Mucosa of gallbladder (tissue), 1 donor: ENCODE results near the gene HDAC4. TPM values are rescaled to one million over a fixed set of nuclear protein-coding genes. Genes with fewer than 3 reads are reported as not detected.

ENCODE experiments used
- DNase-seq: peaks from one replicate; pipeline ENCODE4 v3.0.0-alpha.2; 2020; ENCODE audit warnings: low spot score
- total RNA-seq: library from RNA; stranded (reverse); gene quantifications from one replicate; pipeline ENCODE4 v1.2.1, GENCODE V29; 2021
- donor health status: DM: no; HTN: no; CAD: no.

The HDAC4 gene
- total RNA-seq, 1 donor from 2014 or later: 103 TPM

DNA sequence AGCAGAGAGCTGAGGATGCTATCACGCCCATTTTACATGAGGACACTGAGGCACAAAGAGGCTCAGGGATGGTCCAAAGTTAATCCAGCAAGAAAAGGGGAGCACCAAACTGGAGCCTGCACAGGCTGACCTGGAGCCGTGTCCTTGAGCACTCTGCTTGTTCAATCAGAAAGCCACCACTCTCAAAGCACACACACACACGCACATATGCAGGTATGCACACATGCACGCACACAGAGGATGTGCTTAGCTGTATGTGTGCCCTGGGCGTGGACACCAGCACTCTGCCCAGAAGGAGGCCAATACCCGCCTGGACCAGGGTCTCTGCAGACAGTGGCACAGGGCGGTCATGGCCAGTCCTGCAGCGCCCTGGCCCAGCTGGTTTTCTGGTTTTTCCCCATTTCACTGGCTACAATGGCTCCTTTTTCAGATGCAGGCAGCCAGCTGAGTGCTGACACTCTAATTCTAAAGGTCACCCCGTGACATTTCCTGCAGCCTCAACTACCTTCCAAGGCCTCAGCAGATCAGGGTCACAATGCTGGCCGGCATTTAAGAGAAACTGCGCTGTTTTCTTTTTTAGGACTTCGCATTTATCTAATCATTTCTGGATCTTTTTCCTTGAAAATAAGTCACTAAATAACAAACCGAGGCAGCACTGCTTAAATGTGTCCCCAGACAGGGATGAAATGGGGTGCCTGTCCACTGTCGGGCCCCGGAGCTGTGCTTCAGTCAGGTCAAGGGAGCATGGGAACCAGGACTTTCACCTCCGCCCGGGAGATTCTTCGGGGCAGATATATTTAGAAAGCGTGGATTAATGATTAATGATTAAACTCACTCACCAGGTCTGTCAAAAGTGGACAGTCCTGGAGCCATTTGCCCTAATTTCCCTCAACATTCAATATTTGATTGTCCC, 104.5 kb downstream of the HDAC4 start:
- no peak for DNase-seq

DNA sequence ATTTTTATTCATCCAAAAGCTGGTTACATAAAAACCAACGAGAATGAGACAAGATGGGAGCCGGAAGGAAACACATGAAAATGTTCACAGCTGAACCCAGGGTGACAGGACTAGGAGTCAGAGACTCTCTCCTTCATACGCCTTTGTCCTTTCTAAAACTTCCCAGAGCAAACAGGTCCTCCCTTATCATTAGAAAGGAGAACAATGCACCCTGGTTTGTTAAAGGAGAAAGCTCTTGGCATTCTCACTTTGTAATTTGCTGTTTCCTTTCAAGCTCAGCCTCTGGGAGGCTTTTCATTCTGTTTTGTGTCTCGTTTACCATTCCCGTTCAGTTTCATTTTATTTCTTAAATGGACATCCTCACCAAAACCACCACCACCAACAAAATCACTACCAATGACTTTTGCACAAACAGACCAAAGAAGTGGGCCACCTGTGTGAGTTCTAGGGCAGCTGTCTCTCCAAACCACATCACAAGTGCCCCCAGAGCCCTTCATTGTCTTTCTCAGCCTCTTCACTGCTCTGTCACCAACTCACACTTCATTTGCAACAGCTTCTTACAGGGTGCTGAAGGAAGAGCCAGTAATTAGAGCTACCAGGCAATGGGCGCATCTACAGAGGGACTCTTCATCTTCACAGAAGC, 105.3 kb downstream of the HDAC4 start:
- DNase-seq: no peak

DNA sequence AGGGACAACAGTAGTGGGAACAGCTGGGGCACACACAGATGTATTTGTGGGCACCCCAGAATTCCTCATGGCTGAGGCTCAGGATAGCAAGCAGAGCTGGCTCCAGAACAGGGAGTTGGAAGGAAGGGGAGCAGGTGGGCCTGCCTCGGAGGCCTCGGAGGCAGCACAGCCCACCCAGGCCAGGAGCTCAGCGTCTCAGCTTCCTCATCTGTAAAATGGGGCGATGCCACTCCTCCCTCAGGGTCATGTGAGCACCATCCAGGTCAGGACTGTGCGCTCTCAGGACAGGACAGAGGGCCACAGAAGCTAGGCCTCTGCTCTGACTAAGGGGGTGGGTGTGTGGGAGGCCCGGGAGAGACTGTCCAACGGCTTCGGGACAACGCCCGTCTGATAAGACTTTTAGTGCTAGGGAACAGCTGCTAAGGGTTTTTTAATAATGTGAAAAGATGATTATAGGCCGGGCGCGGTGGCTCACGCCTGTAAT, 106.2 kb downstream of the HDAC4 start:
- DNase-seq: no peak

DNA sequence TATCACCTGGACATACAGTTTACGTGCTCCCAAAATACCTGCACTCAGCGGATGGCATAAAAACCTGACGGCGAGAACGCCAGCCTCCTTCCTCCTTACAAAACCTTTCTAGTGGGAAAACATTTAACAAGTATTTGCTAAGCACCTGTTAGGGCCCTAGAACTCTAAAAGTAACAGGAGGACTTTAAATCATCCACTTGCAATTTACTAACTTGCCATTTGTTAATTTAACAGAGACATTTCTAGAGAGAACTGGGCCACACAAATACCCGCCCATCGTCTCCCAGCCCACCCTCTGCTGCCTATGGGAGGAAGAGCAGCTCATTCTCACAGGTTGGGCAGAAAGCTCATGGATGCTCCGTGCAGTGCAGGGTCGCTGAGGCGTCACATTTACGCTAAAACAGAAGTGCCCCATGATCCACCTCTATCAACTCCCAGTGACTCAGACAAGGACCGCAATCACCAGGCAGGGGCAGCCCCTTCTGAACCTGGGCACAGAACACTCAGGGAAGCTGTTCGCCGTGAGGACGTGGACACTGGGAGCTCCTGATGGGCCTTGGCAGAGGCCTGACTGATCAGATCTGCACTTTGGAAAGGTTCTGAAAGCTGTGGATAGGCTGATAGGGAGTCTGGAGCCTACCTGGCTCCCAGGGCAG, 106.9 kb downstream of the HDAC4 start:
- no peak for DNase-seq

DNA sequence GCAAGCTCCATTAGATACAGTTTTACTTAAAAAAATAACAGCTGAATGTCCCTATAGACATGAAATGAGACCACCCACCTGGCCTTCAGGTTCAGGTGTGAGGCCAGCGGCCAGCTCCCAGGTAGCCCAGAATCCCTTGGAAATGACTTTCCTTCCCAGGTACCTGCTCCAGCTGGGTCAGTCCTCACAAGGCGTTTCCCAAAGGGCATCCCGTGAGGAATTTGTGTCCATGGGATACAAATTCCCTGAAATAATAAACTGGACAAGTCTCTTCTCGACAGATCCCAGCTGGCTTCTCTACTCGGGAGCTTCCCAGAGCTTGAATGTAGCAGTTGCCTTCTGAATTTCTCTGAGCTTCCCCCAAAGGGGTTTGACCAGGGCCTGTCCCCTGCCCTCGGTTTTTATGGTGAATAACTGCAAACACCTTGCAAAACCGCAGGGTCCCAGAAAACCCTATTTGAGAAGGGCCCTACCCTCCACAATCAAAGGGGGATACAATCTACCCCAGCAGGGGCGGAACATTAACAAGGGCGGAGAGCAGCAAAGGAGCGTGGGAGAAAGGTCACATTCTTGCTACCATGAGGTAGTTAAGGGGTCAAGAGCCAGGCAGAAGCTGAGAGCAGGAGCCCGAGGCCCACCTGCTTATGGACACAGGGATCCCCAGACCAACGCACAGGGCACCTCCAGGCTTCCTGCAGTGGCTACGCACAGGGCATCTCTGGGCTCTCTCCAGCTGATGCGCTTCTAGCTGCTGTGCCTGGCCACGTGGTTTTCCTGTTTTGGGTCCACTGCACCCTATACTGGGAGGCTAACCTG, 107.7 kb downstream of the HDAC4 start:
- DNase-seq: no peak

DNA sequence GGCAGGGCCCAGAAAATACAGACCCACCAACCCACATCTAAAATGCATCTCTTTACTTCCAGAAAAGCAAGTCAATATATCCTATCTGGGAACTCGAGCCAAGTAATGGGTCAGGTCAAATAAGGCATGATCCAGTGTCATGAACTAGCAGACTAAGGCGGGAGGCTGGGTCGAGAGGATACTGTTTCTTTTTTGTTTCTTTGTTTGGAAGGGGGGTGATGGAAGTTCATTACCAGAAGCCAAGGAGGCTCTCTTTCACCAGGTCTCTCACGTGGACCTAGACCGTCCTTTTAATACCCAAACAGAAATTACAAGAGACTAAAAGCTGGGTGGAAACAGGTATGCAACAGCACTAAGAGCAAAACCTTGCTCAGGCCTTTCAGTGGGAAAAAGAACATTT, 108.3 kb downstream of the HDAC4 start:
- no peak for DNase-seq

DNA sequence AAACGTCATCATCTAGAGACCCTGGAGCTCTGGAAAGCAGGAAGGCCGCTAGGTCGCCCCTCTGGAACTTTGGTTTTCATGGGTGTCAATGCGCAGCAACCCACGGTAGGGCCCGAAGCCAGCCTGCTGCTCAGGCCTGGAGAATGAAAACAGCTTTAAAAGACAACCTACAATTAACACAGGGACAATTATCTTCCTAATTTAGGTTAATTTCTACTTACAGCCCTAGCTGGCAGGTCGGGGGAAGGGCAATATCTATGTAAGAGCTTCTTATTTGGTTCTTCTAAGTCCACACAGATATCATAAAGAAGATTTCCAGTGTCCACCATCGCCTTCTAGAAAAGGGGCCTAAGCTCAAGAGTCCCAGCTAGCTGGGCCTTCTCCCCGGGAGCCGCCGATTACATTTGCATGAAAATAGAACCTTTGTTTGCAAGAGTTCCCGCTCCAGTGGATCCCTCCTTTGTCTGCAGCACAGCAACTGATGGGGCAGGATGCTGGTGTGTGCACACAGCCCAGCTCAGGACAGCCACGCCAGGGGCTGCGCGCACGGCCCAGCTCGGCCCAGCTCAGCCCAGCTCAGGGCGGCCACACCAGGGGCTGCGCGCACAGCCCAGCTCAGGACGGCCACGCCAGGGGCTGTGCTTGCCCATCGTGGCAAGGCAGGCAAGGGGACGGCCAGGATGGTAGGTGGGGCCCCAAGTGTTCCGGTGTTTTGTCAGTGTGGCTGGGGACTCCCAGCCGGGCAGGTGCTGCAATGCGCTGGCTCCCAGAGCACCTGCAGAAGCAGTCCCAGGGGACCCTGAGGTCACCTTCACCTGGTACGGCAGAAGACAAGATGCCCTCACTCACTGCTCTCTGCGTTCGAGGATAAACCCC, 109.1 kb downstream of the HDAC4 start:
- DNase-seq: no peak

DNA sequence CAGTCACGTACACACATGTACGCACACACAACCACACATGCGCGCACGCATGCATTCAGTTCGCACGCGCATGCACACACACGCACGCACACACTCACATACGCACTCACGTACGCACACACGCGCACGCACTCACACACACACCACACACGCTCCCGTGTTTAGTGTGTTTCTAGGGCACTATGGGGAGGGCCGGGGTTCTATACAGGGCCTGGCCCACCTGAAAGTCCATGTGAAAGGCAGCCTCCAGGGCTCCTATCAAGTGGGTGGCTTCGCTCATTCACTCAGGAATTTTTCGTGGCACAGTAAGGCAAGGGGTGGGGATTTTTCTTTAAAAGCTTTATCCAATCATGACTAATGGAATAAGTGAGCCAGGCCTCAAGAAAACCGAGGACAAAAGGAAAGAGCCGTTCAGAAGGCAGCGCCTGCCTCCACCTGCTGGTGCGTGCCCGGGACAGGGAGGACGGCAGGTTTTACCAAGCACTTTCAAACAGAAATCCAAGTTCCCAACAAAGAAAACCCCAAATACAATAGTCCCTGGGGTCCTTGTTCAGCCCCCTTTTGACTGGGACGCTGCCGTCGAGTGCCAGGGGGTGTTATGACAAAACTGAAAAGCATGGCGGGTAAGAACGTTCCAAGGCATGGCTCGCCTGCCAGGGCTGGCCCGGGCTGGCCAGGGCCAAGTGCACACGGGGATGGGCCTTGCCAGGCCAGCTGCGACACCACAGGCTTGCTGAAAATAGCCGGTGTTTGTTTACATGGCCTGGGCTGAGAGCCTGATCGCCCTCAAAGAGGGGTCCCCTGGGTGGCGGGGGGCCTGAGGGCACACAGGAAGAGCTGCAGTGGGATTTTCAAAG, 110.0 kb downstream of the HDAC4 start:
- DNase-seq: no peak

DNA sequence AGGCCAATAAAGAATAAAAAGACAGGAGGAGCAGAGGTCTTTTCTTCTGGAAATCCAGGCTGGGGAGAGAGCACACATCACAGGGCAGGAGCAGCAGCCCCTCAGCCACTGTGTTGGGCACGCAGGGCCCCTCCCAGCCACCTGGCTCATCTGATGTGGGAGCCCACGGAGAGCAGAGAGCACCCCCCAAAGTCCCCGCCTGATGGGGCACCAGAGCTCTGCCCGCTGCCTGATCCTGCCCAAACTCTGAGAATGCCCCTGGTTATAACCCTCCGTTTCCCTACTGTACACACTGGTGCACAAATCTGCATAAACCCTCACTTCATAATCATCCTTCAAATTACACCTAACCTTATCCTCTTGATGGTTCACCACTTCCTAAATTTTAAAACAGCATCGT, 111.3 kb downstream of the HDAC4 start:
- no peak for DNase-seq

DNA sequence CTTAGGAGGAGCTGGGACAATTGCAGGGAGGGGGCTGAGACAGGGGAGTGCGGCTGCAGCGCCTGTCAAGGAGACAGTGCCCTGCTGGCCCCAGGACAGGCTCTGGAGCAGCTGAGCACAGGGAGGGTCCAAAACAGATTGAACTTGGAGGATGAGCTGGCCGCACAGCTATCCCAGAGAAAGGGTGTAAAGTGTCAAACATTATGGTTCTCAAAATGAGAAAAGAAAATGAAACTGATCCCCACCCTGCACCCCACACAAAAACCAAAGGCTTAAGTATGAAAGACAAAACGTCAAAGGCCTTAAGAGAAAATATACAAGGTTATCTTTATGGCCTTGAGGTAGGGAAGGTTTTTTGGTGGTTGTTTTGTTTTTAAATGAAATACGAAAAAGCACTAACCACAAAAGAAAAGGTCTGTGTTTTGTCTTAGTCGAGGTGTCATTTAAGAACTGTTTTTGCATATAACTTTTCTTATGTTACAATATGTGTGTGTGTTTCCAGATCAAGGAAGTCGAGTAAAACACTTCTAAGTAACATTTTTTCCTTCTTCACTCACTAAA, 111.8 kb downstream of the HDAC4 start:
- no peak for DNase-seq

DNA sequence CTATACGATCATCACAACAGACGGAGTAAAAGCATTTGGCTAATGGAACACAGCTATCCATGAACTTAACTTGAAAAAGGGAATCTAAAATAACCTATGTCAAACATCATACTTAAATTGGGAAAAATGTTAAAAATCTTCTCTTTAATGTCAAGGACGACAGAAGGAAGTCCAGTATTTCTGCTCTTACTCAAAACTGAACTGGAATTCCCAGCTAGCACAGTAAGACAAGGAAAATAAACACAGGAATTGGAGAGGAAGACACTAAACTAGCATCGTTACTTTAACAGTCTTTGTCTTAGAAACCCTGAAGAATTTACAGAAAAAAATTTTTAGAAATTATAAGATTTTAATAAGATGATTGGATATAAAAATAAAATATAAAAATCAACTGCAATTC, 112.6 kb downstream of the HDAC4 start:
- no peak for DNase-seq

DNA sequence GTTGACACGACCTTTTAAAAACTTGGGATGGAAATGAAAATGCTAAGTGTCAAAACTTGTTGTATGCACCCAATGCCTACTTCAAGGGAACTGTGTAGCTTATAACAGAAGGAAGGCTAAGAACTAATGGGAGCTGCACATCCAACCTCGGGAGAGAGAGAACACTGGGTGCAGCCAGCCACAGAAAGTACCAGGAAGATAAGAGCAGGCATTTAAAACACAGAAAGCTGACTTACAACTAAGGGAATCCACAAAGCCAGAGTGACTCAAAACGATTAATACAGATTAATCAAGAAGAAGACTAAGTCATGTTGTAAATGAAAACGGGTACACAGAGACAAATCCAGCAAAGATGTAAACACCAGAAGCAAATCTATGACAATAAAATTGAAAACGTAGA, 113.4 kb downstream of the HDAC4 start:
- DNase-seq: no peak

DNA sequence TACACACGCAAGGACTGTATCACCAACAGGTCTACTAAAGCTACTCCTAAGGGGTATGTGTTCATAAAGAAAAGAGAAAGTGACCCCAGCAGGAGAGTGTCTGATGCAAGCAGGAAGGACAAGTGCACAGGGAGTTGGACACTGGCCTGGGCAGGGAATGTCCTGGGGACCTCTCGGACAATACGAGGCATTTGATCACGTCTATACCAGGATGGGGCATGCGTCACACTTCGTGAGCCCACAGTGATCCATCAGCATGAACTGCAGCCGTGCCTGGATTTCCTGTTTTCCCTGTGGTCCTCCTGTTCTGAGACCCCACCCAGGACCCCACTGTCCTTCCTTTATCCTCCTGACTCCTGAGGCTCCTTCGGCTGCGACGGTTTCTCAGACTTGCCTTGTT, 113.9 kb downstream of the HDAC4 start:
- DNase-seq: no peak

DNA sequence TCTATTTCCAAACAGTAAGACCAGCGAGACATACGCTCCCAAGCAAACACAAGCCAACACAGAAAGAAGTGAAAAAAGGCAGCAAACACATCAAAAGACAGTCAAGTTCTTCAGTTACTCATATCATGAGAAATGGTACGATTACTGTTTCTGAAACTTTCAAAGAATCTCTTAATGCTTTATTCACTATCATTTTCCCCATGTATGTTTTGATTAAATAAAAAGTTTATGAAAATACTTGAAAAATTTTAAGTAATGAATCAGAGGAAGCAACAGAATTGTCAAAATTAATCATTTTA, 114.9 kb downstream of the HDAC4 start:
- DNase-seq: no peak

DNA sequence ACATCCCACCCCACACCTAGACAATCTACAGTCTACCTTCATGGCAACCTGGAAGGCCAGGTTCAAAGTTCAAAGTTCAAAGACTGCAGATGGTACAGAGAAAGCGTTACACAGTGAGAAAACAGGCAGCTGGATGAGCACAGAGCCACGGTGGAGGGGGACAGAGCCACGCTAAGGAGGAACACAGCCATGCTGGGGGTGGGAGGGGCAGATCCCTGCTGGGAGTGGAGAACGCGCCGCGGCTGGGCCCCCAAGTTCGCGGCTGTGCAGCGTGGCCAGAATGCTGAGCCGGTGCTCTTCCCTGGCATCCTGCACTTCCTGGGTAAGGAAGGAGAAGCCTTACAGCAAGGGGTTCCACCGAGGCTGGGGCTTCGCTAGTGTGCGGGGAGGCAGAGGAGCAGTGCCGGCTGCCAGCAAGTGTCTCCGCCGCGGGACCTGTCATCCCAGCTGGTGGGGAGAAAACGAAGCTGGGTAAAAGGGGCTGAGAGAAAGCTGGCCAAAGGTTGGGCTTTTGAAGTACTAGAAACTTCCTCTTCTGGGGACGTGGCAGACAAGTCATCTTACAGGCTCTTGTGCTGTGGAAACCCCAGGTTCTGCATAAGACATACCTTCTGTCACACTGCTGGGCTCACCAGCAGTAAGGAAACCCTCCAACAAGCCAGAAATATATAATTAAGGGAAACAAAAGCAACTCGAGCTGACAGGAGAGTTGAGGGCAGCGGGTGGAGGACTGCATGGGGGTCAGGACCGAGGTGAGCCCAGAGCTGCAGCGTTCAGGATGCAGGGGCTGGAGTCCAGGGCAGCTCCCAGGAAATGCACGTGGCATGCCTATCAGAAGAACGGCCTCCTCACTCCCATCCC, 115.5 kb downstream of the HDAC4 start:
- no peak for DNase-seq

DNA sequence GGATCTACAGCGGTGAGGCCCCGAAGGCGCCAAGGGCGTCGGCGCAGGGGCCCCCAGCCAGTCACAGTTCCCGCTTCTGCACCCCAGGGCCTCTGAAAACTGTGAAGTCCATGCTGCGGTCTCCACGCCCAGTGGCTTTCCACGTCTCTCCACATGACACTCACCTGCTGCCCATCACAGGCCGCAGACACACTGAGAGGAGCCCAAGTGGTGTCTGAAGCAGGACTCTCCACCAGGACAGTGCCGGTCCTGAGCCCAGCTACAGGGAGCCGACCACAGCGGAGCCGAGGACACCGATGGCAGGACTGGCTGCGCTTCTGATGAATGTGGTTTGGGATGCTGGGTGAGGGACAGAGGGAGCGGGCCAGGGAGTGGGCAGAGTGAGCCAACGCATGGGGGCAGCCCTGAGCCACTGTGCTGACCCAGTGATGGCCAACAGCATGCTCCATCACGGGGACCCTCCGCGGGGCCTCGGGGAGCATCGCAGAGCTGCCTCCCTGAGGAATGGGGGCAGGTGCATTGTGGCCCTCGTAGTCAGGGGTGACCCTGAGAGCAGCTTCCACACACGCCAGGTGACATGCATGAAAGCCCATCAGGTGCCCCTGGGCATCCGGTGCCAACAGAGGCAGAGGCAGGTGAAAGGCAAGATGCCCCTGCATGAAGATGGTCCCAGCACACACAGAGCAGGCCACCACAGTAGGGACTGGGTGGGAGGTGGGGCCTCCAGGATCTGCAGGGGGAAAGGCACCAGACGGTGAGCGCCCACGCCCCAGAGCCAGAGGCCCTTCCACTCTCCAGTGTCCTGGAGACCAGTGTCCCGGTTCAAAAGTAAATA, 116.6 kb downstream of the HDAC4 start:
- no peak for DNase-seq

DNA sequence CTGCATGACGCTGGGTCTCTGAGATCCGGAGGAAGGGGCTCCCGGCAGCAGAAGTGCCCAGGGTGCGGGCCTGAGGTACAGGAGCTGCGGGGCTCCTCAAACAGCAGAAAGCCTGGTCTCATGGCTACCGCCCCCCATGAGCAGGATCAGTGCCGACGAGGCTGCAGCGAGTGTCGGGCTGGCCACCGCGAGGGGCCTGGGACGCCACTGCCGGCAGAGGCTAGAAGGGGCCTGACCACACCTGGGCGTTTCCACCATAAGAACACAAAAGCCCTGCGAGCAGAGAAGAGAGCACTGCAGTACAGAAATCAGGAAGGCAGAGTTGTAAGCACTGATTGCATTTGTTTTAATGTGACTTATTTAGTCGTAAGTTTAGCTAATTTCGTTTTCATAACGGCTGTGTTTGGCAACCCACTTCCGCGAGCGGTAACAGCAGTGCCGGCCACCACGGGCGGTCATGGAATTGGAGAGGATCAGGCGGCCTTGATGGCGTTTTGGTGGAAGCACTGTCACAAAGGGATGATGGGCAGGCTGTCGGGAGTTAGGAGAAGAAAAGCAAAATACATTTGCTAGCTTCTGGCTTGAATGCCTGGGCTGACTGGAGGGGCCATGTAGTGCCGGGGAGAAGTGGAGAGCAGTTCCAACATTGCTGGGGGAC, 117.4 kb downstream of the HDAC4 start:
- DNase-seq: no peak
